Measurements from ENCODE around the gene NDUFAF8.

Gene NDUFAF8

GRCh38 chr17:81202318-81202717 is 36.8 kb upstream of the NDUFAF8 start:
- no CpG with 5 or more reads among the region's 10 CpGs for WGBS (ENCODE audit: insufficient coverage, insufficient read length)
- H3K4me3 ChIP-seq (ENCODE audit: low read length): no peak overlapping the region
- no peaks in the 10 kb centered on the region for H3K9me3 ChIP-seq (ENCODE audit: control insufficient read depth, insufficient read depth, low read length)
- no peak overlapping the region for H3K27ac ChIP-seq (ENCODE audit: low read length)
- DNase-seq (ENCODE audit: low read depth, low spot score): no peak
- H3K4me1 ChIP-seq (ENCODE audit: control insufficient read depth, insufficient read depth, low read length): no peaks in the 10 kb centered on the region
- no peaks in the 10 kb centered on the region for H3K27me3 ChIP-seq (ENCODE audit: control insufficient read depth, insufficient read depth, low read length)
- H3K36me3 ChIP-seq (ENCODE audit: control insufficient read depth, insufficient read depth, low read length): peaks cover 21% of the 10 kb centered on the region

- Histone ChIP-seq H3K27ac (ENCODE audit: low read length) (no peak overlapping the region), H3K36me3 (ENCODE audit: control insufficient read depth, insufficient read depth, low read length) (peaks cover 22% of the 10 kb centered on the region), H3K9me3 (ENCODE audit: control insufficient read depth, insufficient read depth, low read length) (no peaks in the 10 kb centered on the region), H3K4me3 (ENCODE audit: low read length) (no peak overlapping the region), H3K4me1 (ENCODE audit: control insufficient read depth, insufficient read depth, low read length) (0 out of 2 replicates have a peak, but pooled peaks cover 1% of the 10 kb centered on the region), H3K27me3 (ENCODE audit: control insufficient read depth, insufficient read depth, low read length) (no peaks in the 10 kb centered on the region)
- DNase-seq (ENCODE audit: low read depth, low spot score): no peak
- no CpG with 5 or more reads among the region's 20 CpGs for WGBS (ENCODE audit: insufficient coverage, insufficient read length)
These were observed 36.0 kb upstream of the NDUFAF8 start for GRCh38 chr17:81203136-81203535.

GRCh38 chr17:81204578-81204977 is 34.5 kb upstream of the NDUFAF8 start:
- WGBS (ENCODE audit: insufficient coverage, insufficient read length): no CpG with 5 or more reads among the region's 10 CpGs
- H3K27ac ChIP-seq (ENCODE audit: low read length): no peak overlapping the region
- H3K4me3 ChIP-seq (ENCODE audit: low read length): no peak overlapping the region
- no peak for DNase-seq (ENCODE audit: low read depth, low spot score)
- no peaks in the 10 kb centered on the region for H3K9me3 ChIP-seq (ENCODE audit: control insufficient read depth, insufficient read depth, low read length)
- H3K36me3 ChIP-seq (ENCODE audit: control insufficient read depth, insufficient read depth, low read length): peaks cover 16% of the 10 kb centered on the region
- H3K27me3 ChIP-seq (ENCODE audit: control insufficient read depth, insufficient read depth, low read length): no peaks in the 10 kb centered on the region
- H3K4me1 ChIP-seq (ENCODE audit: control insufficient read depth, insufficient read depth, low read length): 0 out of 2 replicates have a peak, but pooled peaks cover 1% of the 10 kb centered on the region

- no peak for DNase-seq (ENCODE audit: low read depth, low spot score)
- H3K27ac ChIP-seq (ENCODE audit: low read length): no peak overlapping the region
- no peaks in the 10 kb centered on the region for H3K27me3 ChIP-seq (ENCODE audit: control insufficient read depth, insufficient read depth, low read length)
- H3K4me3 ChIP-seq (ENCODE audit: low read length): no peak overlapping the region
- 0 out of 2 replicates have a peak, but pooled peaks cover 1% of the 10 kb centered on the region for H3K4me1 ChIP-seq (ENCODE audit: control insufficient read depth, insufficient read depth, low read length)
- no CpG with 5 or more reads among the region's 4 CpGs for WGBS (ENCODE audit: insufficient coverage, insufficient read length)
- peaks cover 7% of the 10 kb centered on the region for H3K36me3 ChIP-seq (ENCODE audit: control insufficient read depth, insufficient read depth, low read length)
- H3K9me3 ChIP-seq (ENCODE audit: control insufficient read depth, insufficient read depth, low read length): no peaks in the 10 kb centered on the region
These were observed 33.0 kb upstream of the NDUFAF8 start for GRCh38 chr17:81206166-81206565.

- DNase-seq (ENCODE audit: low read depth, low spot score): no peak
- no peaks in the 10 kb centered on the region for H3K9me3 ChIP-seq (ENCODE audit: control insufficient read depth, insufficient read depth, low read length)
- no peaks in the 10 kb centered on the region for H3K27me3 ChIP-seq (ENCODE audit: control insufficient read depth, insufficient read depth, low read length)
- WGBS (ENCODE audit: insufficient coverage, insufficient read length): no CpG with 5 or more reads among the region's 12 CpGs
- no peak overlapping the region for H3K4me3 ChIP-seq (ENCODE audit: low read length)
- no peak overlapping the region for H3K27ac ChIP-seq (ENCODE audit: low read length)
- 0 out of 2 replicates have a peak, but pooled peaks cover 1% of the 10 kb centered on the region for H3K4me1 ChIP-seq (ENCODE audit: control insufficient read depth, insufficient read depth, low read length)
- H3K36me3 ChIP-seq (ENCODE audit: control insufficient read depth, insufficient read depth, low read length): peaks cover 7% of the 10 kb centered on the region
These were observed 32.5 kb upstream of the NDUFAF8 start for GRCh38 chr17:81206657-81207056.

- H3K4me3 ChIP-seq (ENCODE audit: low read length): no peak overlapping the region
- 0 out of 2 replicates have a peak, but pooled peaks cover 1% of the 10 kb centered on the region for H3K4me1 ChIP-seq (ENCODE audit: control insufficient read depth, insufficient read depth, low read length)
- WGBS (ENCODE audit: insufficient coverage, insufficient read length): no CpG with 5 or more reads among the region's 21 CpGs
- peaks cover 7% of the 10 kb centered on the region for H3K36me3 ChIP-seq (ENCODE audit: control insufficient read depth, insufficient read depth, low read length)
- H3K27ac ChIP-seq (ENCODE audit: low read length): no peak overlapping the region
- H3K27me3 ChIP-seq (ENCODE audit: control insufficient read depth, insufficient read depth, low read length): no peaks in the 10 kb centered on the region
- H3K9me3 ChIP-seq (ENCODE audit: control insufficient read depth, insufficient read depth, low read length): no peaks in the 10 kb centered on the region
- DNase-seq (ENCODE audit: low read depth, low spot score): no peak
These were observed 31.2 kb upstream of the NDUFAF8 start for GRCh38 chr17:81207610-81208581.

- Histone ChIP-seq H3K27ac (ENCODE audit: low read length) (no peak overlapping the region), H3K36me3 (ENCODE audit: control insufficient read depth, insufficient read depth, low read length) (peaks cover 7% of the 10 kb centered on the region), H3K9me3 (ENCODE audit: control insufficient read depth, insufficient read depth, low read length) (no peaks in the 10 kb centered on the region), H3K4me1 (ENCODE audit: control insufficient read depth, insufficient read depth, low read length) (0 out of 2 replicates have a peak, but pooled peaks cover 1% of the 10 kb centered on the region), H3K27me3 (ENCODE audit: control insufficient read depth, insufficient read depth, low read length) (no peaks in the 10 kb centered on the region), H3K4me3 (ENCODE audit: low read length) (no peak overlapping the region)
- WGBS (ENCODE audit: insufficient coverage, insufficient read length): no CpG with 5 or more reads among the region's 10 CpGs
- DNase-seq (ENCODE audit: low read depth, low spot score): no peak
These were observed 30.5 kb upstream of the NDUFAF8 start for GRCh38 chr17:81208651-81209050.

GRCh38 chr17:81209141-81209540 is 30.0 kb upstream of the NDUFAF8 start:
- WGBS (ENCODE audit: insufficient coverage, insufficient read length): no CpG with 5 or more reads among the region's 16 CpGs
- no peaks in the 10 kb centered on the region for H3K9me3 ChIP-seq (ENCODE audit: control insufficient read depth, insufficient read depth, low read length)
- H3K4me1 ChIP-seq (ENCODE audit: control insufficient read depth, insufficient read depth, low read length): 0 out of 2 replicates have a peak, but pooled peaks cover 1% of the 10 kb centered on the region
- H3K27ac ChIP-seq (ENCODE audit: low read length): no peak overlapping the region
- no peak overlapping the region for H3K4me3 ChIP-seq (ENCODE audit: low read length)
- DNase-seq (ENCODE audit: low read depth, low spot score): no peak
- H3K27me3 ChIP-seq (ENCODE audit: control insufficient read depth, insufficient read depth, low read length): no peaks in the 10 kb centered on the region
- peaks cover 7% of the 10 kb centered on the region for H3K36me3 ChIP-seq (ENCODE audit: control insufficient read depth, insufficient read depth, low read length)

- Histone ChIP-seq H3K36me3 (ENCODE audit: control insufficient read depth, insufficient read depth, low read length) (peaks cover 7% of the 10 kb centered on the region), H3K4me3 (ENCODE audit: low read length) (no peak overlapping the region), H3K27ac (ENCODE audit: low read length) (no peak overlapping the region), H3K27me3 (ENCODE audit: control insufficient read depth, insufficient read depth, low read length) (no peaks in the 10 kb centered on the region), H3K9me3 (ENCODE audit: control insufficient read depth, insufficient read depth, low read length) (no peaks in the 10 kb centered on the region), H3K4me1 (ENCODE audit: control insufficient read depth, insufficient read depth, low read length) (0 out of 2 replicates have a peak, but pooled peaks cover 1% of the 10 kb centered on the region)
- WGBS (ENCODE audit: insufficient coverage, insufficient read length): no CpG with 5 or more reads among the region's 10 CpGs
- DNase-seq (ENCODE audit: low read depth, low spot score): no peak
These were observed 28.7 kb upstream of the NDUFAF8 start for GRCh38 chr17:81210466-81210865.

GRCh38 chr17:81210868-81211267 is 28.2 kb upstream of the NDUFAF8 start:
- Histone ChIP-seq H3K4me3 (ENCODE audit: low read length) (no peak overlapping the region), H3K27ac (ENCODE audit: low read length) (no peak overlapping the region), H3K4me1 (ENCODE audit: control insufficient read depth, insufficient read depth, low read length) (0 out of 2 replicates have a peak, but pooled peaks cover 1% of the 10 kb centered on the region), H3K36me3 (ENCODE audit: control insufficient read depth, insufficient read depth, low read length) (peaks cover 7% of the 10 kb centered on the region), H3K9me3 (ENCODE audit: control insufficient read depth, insufficient read depth, low read length) (no peaks in the 10 kb centered on the region), H3K27me3 (ENCODE audit: control insufficient read depth, insufficient read depth, low read length) (no peaks in the 10 kb centered on the region)
- no peak for DNase-seq (ENCODE audit: low read depth, low spot score)
- no CpG with 5 or more reads among the region's 14 CpGs for WGBS (ENCODE audit: insufficient coverage, insufficient read length)
